Cardiac muscle cell (in vitro differentiated cells and primary cell): ENCODE results near the gene TFDP2. TPM values are rescaled to one million over a fixed set of nuclear protein-coding genes. Genes with fewer than 3 reads are reported as not detected.
A peak's percentile ranks its signal among the peaks of the same experiment; 100 is the strongest.

Source experiments
- DNase-seq, 2 donors: peaks; one replicate each; pipeline versions ENCODE4 v3.0.0 to v3.0.0-alpha.2; 2010 to 2017; ENCODE audit warnings: low read depth in 1 of 2, low spot score in 1 of 2
- H3K27ac ChIP-seq: fragments of 200-600 bp; sonication (generic); 2 replicates; pipeline ENCODE4 v1.5.1; 2016
- H3K27me3 ChIP-seq: fragments of 200-600 bp; sonication (generic); 2 replicates; pipeline ENCODE4 v1.6.0; 2016; ENCODE audit warnings: control low read depth
- H3K36me3 ChIP-seq: fragments of 200-600 bp; sonication (generic); 2 replicates; pipeline ENCODE4 v1.5.1; 2016; ENCODE audit warnings: control low read depth
- H3K4me1 ChIP-seq: fragments of 200-600 bp; sonication (generic); 2 replicates; pipeline ENCODE4 v1.8.1; 2017; ENCODE audit warnings: low read depth, mild to moderate bottlenecking, mixed run types
- H3K4me3 ChIP-seq: fragments of 200-600 bp; sonication (generic); 2 replicates; pipeline ENCODE4 v1.5.1; 2016; ENCODE audit warnings: mild to moderate bottlenecking
- H3K9me3 ChIP-seq: fragments of 200-600 bp; sonication (generic); 2 replicates; pipeline ENCODE4 v1.5.1; 2017; ENCODE audit warnings: low read depth, mild to moderate bottlenecking, control low read depth
- CTCF ChIP-seq: IDR thresholded peaks from 2 replicates; pipeline ENCODE4 v1.5.1; 2012; ENCODE audit warnings: low read depth, mild to moderate bottlenecking, low read length
- polyA plus RNA-seq: library from polyadenylated mRNA; unstranded; fragments of >200 nt; fragmentation: Nextera tagmentation; extraction: Ambion mirVana; gene quantifications from 2 replicates; pipeline ENCODE4 v1.2.1, GENCODE V29; 2016
- total RNA-seq: library from RNA; depleted of rRNA; stranded (reverse); fragments of >200 nt; gene quantifications from 2 replicates; pipeline ENCODE4 v1.2.3, GENCODE V29; 2016

TFDP2 gene
- total and polyA plus RNA-seq, 2 experiments from 2014 or later: 60.8 to 95.2 TPM

DNA sequence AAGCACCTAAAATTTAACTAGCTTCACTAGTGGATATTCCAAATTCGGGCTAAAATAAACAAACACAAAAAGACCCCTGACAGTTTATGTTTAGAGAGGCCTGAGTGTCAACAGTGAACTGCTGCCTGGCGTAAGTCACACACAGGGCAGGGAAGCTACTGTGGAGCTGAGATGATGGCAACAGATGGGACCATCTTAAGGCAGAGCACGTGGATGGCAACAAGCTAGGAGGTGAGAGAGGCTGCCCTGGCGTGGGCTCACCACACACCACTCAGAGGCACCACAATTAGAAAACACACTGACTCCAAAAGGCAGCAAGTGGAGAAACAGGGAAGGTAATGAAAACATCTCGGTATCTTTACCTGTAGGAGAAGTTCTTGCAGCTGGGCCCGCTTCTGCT lies 179.6 kb downstream of the TFDP2 start:
- DNase-seq: no peak
- TF ChIP-seq CTCF: no peak
- no peaks in the 10 kb centered on the region for H3K4me1 ChIP-seq
- H3K4me3 ChIP-seq: no peak overlapping the region
- H3K27me3 ChIP-seq: no peaks in the 10 kb centered on the region
- H3K36me3 ChIP-seq: peaks cover 14% of the 10 kb centered on the region
- H3K27ac ChIP-seq: no peak overlapping the region
- H3K9me3 ChIP-seq: no peaks in the 10 kb centered on the region

DNA sequence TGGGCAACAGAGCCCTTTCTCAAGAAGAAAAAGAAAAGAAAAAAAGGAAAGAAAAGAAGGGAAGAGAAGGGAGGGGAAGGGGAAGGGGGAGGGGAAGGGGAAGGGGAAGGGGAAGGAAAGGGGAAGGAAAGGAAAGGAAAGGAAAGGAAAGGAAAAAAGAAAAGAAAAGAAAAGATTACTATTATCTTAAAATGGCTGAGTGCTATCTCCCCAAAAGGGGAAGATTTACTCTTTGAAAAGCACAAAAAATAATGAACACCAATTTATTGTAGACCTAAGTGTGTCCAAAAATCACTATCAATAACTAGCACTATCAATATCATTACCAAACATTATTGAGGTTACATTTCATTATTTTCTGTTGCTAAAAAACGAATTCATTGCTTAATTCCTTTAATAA lies 183.9 kb downstream of the TFDP2 start:
- no peaks in the 10 kb centered on the region for H3K4me1 ChIP-seq
- no peaks in the 10 kb centered on the region for H3K27me3 ChIP-seq
- no peak overlapping the region for H3K4me3 ChIP-seq
- TF ChIP-seq CTCF: no peak
- no peak for DNase-seq
- H3K27ac ChIP-seq: no peak overlapping the region
- peaks cover 4% of the 10 kb centered on the region for H3K36me3 ChIP-seq
- H3K9me3 ChIP-seq: no peaks in the 10 kb centered on the region

- H3K27me3 ChIP-seq: no peaks in the 10 kb centered on the region
- H3K4me1 ChIP-seq: no peaks in the 10 kb centered on the region
- no peak for DNase-seq
Measured at GRCh38 chr3:141963301-141963700, 186.0 kb downstream of the TFDP2 start.

GRCh38 chr3:141960731-141961130 lies 188.6 kb downstream of the TFDP2 start:
- Histone ChIP-seq H3K27ac (no peak overlapping the region), H3K4me1 (no peaks in the 10 kb centered on the region)
- peak in 1 of 2 donors; percentile 72 for DNase-seq

More at GRCh38 chr3:141963301-141963700, 186.0 kb downstream of the TFDP2 start:
- H3K36me3 ChIP-seq: peaks cover 13% of the 10 kb centered on the region
- H3K27ac ChIP-seq: no peak overlapping the region
- H3K4me3 ChIP-seq: no peak overlapping the region
- no peaks in the 10 kb centered on the region for H3K9me3 ChIP-seq
- TF ChIP-seq CTCF: no peak

DNA sequence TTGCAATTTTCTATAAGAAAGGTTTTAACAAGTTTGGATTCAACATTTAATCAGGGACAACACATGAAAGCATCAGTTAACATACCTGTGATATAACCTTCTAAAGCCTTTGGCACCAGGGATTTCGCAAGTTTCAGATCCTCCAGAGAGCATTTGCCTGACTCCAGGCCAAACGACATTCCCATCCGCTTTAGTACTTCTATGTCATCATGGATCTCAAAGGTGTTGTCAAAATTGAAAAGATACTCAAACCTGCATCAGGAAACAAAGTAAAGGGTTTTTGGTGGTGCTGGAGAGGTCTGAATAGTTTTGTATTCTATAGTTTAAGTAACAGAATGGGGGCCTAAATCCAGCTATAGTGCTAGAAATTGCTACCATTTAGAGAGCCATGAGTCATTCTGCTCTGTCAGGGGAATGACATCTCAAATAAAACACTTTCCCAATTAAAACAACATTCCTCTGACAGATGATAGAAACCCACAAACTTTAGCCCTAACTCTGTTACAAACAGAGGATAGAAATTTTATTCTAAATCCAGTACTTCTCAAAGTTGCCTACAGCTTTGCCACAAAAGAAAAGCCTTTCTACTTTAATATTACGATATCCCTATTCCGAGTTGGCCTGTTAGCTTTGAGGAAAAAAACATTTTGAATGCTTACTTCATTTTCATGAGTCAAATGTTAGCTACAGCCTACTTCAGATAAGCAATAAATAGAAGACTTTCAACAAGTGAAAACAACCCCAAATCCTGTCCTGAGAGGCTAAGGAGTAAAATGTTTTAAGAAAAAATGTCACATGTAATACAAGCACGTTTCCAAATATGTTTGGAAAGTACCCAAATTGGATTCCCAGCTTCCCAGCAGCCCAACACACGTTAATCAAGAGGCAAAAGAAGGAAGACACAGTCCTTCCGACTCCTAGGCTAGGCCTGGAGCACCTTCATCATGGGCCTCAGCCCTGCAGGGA lies 189.5 kb downstream of the TFDP2 start:
- Histone ChIP-seq H3K27me3 (no peaks in the 10 kb centered on the region), H3K4me1 (no peaks in the 10 kb centered on the region), H3K36me3 (peaks cover 20% of the 10 kb centered on the region), H3K27ac (no peak overlapping the region), H3K9me3 (no peaks in the 10 kb centered on the region), H3K4me3 (no peak overlapping the region)
- peak in 1 of 2 donors; percentile 74 for DNase-seq
- TF ChIP-seq CTCF: no peak

More at GRCh38 chr3:141960731-141961130, 188.6 kb downstream of the TFDP2 start:
- H3K9me3 ChIP-seq: no peaks in the 10 kb centered on the region
- no peak for TF ChIP-seq CTCF
- no peaks in the 10 kb centered on the region for H3K27me3 ChIP-seq
- H3K36me3 ChIP-seq: peaks cover 23% of the 10 kb centered on the region
- no peak overlapping the region for H3K4me3 ChIP-seq
